Measurements from ENCODE around the gene ATXN10. TPM values are rescaled to one million over a fixed set of nuclear protein-coding genes. Genes with fewer than 3 reads are reported as not detected.

ATXN10 gene
- total and polyA plus RNA-seq, 2 of the 8 experiments (the other 6 are each of a cell fraction or from before 2014, with no cell fraction given) = 134 to 210 TPM

DNA sequence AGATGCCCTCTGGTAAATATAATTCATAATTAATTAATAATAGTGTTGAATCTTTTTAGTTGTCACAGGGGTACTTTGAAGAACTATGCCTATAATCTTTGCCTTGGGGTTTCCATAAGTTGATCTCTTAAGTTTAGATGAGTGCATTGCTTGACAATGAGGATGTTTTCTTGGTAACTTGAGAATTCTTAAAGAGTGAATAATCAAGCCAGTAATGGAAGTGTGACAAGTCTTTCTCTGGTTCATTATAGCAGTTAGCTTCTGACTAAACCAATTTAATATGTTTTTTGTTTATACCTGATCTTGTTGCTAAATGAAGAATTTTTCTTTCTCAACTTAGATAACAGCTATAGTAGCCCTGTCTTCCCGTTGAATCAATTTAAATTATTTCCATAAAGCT, 46.2 kb downstream of the ATXN10 start:
- peaks cover 2 to 28% (median 10%) of the 10 kb centered on the region in 4 experiments; a peak in 6 of 8 replicates for H3K36me3 ChIP-seq (ENCODE audit: control insufficient read depth in 2 of 4, insufficient read depth in 4 of 4, low read length in 3 of 4)
- H2BK120ac ChIP-seq (replicated peaks; ENCODE audit: low read depth, low read length) = no peak overlapping the region

More for the DNA sequence above, 46.2 kb downstream of the ATXN10 start:
- no peak overlapping the region for H2BK20ac ChIP-seq (ENCODE audit: low read length)
- FAIRE-seq = no peak
- H3K14ac ChIP-seq (ENCODE audit: insufficient read length) = no peak overlapping the region
- no peak overlapping the region for H3K4me2 ChIP-seq (ENCODE audit: insufficient read depth in 1 of 2, low read depth in 2 of 2, low read length in 2 of 2)
- H3K9ac ChIP-seq (replicated peaks in 1 of 4; ENCODE audit: extremely low read depth in 1 of 4, low read depth in 3 of 4, low read length in 3 of 4) = no peak overlapping the region
- no peak overlapping the region for H2BK12ac ChIP-seq (ENCODE audit: low read depth, low read length)
- no peaks in the 10 kb centered on the region for H3K4me1 ChIP-seq (replicated peaks in 1 of 4; ENCODE audit: control insufficient read depth in 3 of 4, insufficient read depth in 4 of 4, low read length in 3 of 4)
- CTCF ChIA-PET (ENCODE audit: partially characterized antibody) = interaction anchor here (5.0 kb wide), 1 partner anchor 14 kb away, joined by 31 read pairs; no protein-coding TSS in a partner anchor
- DNase-seq (ENCODE audit: low read depth in 1 of 2, low spot score in 2 of 2) = no peak
- no peaks in the 10 kb centered on the region; the same call in 1 of the 2 replicates for H3K79me1 ChIP-seq (ENCODE audit: low read depth, low read length)
- no peak overlapping the region for H4K8ac ChIP-seq (ENCODE audit: extremely low read depth, insufficient read depth, low read length)
- no peaks in the 10 kb centered on the region for H3K23me2 ChIP-seq (ENCODE audit: low read depth, low read length)
- H3K23ac ChIP-seq (ENCODE audit: insufficient read length) = no peak overlapping the region
- WGBS, 2 experiments (ENCODE audit: extremely low coverage in 1 of 2, insufficient coverage in 1 of 2, insufficient read length in 1 of 2, insufficient replicate concordance in 2 of 2, low coverage in 1 of 2, low lambda C conversion rate in 2 of 2, missing lambda C conversion rate in 1 of 2) = 75% methylated on average over 1 of the region's 1 CpG; no CpG with 5 or more reads in 1 of the 2 experiments
- H3K79me2 ChIP-seq (ENCODE audit: control insufficient read depth in 1 of 2, insufficient read depth in 2 of 2, low read length in 2 of 2) = peaks cover 0 to 11% of the 10 kb centered on the region in 2 experiments; a peak in 1 of 4 replicates
- H3K4me3 ChIP-seq (ENCODE audit: extremely low read depth in 1 of 4, insufficient read depth in 2 of 4, low read depth in 3 of 4, low read length in 4 of 4) = no peak overlapping the region
- no peak overlapping the region for H3K4ac ChIP-seq (replicated peaks; ENCODE audit: insufficient read length, low read depth, low read length)
- H3K18ac ChIP-seq (ENCODE audit: extremely low read depth, low read length) = no peak overlapping the region
- POLR2A ChIA-PET (ENCODE audit: partially characterized antibody) = no interaction called here
- no peak overlapping the region for H4K5ac ChIP-seq (ENCODE audit: insufficient read length, low read depth, low read length)
- H2AK5ac ChIP-seq (ENCODE audit: low read depth, low read length) = no peak overlapping the region
- H3K27me3 ChIP-seq (replicated peaks in 1 of 4; ENCODE audit: control insufficient read depth in 3 of 4, extremely low read depth in 1 of 4, insufficient read depth in 3 of 4, low read length in 3 of 4) = no peaks in the 10 kb centered on the region
- H2AFZ ChIP-seq (ENCODE audit: low read length) = no peak overlapping the region
- no peaks in the 10 kb centered on the region for H3K9me3 ChIP-seq (ENCODE audit: insufficient read depth in 2 of 2, low read depth in 1 of 2, low read length in 1 of 2)
- no peak overlapping the region for H2BK5ac ChIP-seq (ENCODE audit: low read depth, low read length)
- H4K20me1 ChIP-seq (replicated peaks in 1 of 2; ENCODE audit: control insufficient read depth in 1 of 2, insufficient read depth in 2 of 2, low read length in 2 of 2) = peaks cover 5 to 7% of the 10 kb centered on the region in 2 experiments
- H2BK15ac ChIP-seq (ENCODE audit: low read length) = no peak overlapping the region
- no peak overlapping the region for H3K56ac ChIP-seq (replicated peaks; ENCODE audit: insufficient read length, low read depth, low read length)
- H4K91ac ChIP-seq (replicated peaks; ENCODE audit: insufficient read length, low read length) = no peak overlapping the region
- no peak overlapping the region for H3K27ac ChIP-seq (ENCODE audit: low read depth, low read length)

Data from H1 (cell line).